Stimulated activated CD8-positive, alpha-beta memory T cell treated with anti-CD3 and anti-CD28 coated beads, Interleukin-4, amount 100 ng/mL, for 24 hours (primary cell): ENCODE measurements around the gene LRIG1.

ENCODE experiments used
- DNase-seq: peaks from one replicate; pipeline ENCODE4 v3.0.0-alpha.2; 2020; ENCODE audit warnings: low read depth

The LRIG1 gene

DNA sequence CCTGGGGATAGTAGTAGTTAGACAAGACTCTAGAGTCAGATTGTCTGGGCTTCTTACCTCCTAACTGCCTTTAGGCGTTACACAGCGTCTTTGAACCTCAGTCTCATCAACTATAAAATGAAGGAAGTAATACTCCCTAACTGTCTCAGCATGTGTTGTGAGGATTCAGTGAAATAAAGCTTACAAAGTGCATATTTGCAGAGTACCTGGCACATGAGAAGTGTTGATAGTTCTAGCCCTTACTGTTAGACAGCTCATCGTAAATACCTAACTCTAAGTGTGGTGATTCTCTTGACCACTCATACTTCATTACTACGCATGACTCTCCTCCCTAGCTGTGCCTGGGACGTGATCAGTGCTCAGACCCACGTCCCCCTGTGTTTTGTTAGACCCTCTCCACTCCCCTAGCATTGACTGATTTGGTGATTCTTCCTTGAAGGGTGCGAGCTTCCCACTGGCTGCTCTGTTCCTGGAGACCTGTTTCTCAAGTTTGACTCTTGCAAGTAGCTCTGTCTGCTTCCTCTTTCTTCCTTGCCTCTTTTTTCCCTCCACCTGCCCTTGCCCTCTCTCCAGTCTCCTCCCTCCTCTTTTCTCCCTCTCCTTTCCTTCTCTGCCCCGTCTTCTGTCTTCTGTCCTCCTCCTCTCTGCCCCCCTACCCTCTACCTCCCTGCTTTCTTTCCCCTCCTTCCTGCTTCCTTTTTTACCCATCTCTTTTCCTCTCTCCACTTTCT, 155.8 kb downstream of the LRIG1 start:
- DNase-seq: no peak

- no peak for DNase-seq
Observed at GRCh38 chr3:66344391-66344811, 156.4 kb downstream of the LRIG1 start.

DNA sequence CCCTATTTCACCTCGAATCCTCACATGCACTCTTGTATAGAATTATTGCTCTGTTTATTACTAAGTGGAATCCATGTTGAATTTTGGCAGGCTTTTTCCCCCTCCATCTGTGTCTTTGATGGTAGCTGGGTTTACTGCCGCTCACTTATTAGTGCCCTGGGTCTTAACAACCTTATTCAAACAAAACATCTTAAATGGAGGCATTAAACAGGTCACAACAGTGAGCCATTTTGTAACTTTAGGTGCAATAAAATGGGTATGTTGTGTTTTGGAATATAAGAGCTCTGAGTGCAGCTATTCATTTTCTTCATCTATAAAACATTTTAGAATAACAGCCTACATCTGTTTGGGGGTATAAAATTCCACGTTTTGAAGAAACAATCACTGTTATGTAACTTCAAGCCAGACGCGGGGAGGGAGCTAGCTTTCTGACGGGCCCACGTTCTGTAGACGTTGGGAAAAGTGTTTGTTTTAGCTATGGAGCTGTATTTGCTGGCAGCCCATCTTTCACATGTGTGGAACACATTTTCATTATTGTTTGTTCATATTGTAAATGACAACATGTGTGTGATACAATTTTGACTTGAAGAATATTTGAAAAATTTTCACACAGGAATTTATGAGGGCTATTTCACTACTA, 158.0 kb downstream of the LRIG1 start:
- DNase-seq: no peak

DNA sequence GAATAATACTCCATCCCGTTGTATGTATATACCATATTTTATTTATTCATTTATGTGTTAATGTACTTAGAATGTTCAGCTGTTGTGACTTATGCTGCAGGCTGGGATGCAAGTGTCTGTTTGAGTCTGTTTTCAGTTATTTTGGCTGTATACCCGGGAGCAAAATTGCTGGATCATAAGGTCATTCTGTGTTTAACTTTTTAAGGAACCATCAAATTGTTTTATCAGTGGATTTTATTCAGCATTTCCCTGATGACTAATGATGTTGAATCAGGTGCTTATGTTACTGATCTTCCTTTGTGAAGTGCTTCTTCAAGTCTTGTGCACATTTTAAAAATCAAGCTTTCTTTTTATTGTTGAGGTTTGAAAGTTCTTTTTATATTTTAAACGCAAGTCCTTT, 161.9 kb downstream of the LRIG1 start:
- DNase-seq: no peak

DNA sequence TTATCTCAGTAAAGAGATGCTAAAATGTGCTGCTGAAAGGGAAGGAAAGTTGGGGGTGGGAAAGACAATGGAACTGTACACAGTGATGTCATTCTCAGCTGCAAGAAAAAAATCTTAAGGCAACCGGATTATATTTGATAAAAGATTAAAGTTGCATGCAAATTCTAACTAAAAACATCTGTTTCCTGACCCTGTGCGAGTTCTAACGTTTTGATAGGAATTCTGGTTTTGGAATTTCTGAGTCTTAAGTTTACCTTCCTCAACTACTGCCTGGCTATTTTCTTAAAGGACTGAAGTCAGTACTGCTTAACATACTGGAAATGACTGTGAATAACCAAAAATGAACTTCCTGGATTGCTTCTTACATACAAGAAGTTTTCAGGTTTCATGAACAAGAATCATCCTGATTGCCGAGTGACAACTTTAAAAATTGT, 164.5 kb downstream of the LRIG1 start:
- DNase-seq: no peak

- DNase-seq: no peak
Observed at GRCh38 chr3:66335671-66336070, 165.2 kb downstream of the LRIG1 start.
